HepG2 (cell line): ENCODE data around the gene PLD2. TPM values are rescaled to one million over a fixed set of nuclear protein-coding genes. Genes with fewer than 3 reads are reported as not detected.

Experiments
- BORCS8-MEF2B ChIP-seq: sonication (generic); formaldehyde crosslinking; IDR thresholded peaks from 2 replicates; pipeline ENCODE4 v1.8.0; 2022; ENCODE audit warnings: mild to moderate bottlenecking, missing genetic modification reagents
- CREM ChIP-seq, 2 experiments: sonication (generic) in 1 of 2; formaldehyde crosslinking in 1 of 2; IDR thresholded peaks; 2 replicates each; pipeline versions ENCODE4 v1.4.0 to v1.6.1; 2016 to 2020; ENCODE audit warnings: antibody characterized with exemption in 1 of 2, mild to moderate bottlenecking in 1 of 2, missing genetic modification reagents in 1 of 2
- GABPB1 ChIP-seq: IDR thresholded peaks from 2 replicates; pipeline ENCODE4 v1.6.1; 2016; ENCODE audit warnings: mild to moderate bottlenecking, missing genetic modification reagents, moderate library complexity, missing compliant biosample characterization
- GFI1 ChIP-seq: sonication (generic); formaldehyde crosslinking; IDR thresholded peaks from 2 replicates; pipeline ENCODE4 v1.5.0; 2020; ENCODE audit warnings: missing genetic modification reagents, mild to moderate bottlenecking, borderline replicate concordance
- KDM1A ChIP-seq: IDR thresholded peaks from 2 replicates; pipeline ENCODE4 v1.6.1; 2016; ENCODE audit warnings: missing compliant biosample characterization
- RARA ChIP-seq: IDR thresholded peaks from 2 replicates; pipeline ENCODE4 v1.6.1; 2016; ENCODE audit warnings: missing genetic modification reagents, missing compliant biosample characterization
- RNF2 ChIP-seq: fragments of 450-650 bp; conservative IDR thresholded peaks from 2 replicates; pipeline ENCODE4 v1.6.1; 2016; ENCODE audit warnings: low read depth
- SALL1 ChIP-seq: sonication (generic); formaldehyde crosslinking; IDR thresholded peaks from 2 replicates; pipeline ENCODE4 v1.8.0; 2022; ENCODE audit warnings: mild to moderate bottlenecking, missing genetic modification reagents
- SP1 ChIP-seq, 2 experiments: fragments of 450-650 bp in 1 of 2; sonication (generic) in 1 of 2; formaldehyde crosslinking in 1 of 2; IDR thresholded peaks; 2 replicates each; pipeline versions ENCODE4 v1.4.0 to v1.6.1; 2016 to 2020; ENCODE audit warnings: missing genetic modification reagents in 1 of 2
- ZBTB10 ChIP-seq: sonication (generic); formaldehyde crosslinking; IDR thresholded peaks from 2 replicates; pipeline ENCODE4 v1.4.0; 2020; ENCODE audit warnings: missing genetic modification reagents, borderline replicate concordance
- ZNF326 ChIP-seq: sonication (generic); formaldehyde crosslinking; IDR thresholded peaks from 2 replicates; pipeline ENCODE4 v1.4.0; 2020; ENCODE audit warnings: missing genetic modification reagents, borderline replicate concordance
- ZNF354B ChIP-seq: sonication (generic); formaldehyde crosslinking; IDR thresholded peaks from 2 replicates; pipeline ENCODE4 v1.8.0; 2022; ENCODE audit warnings: mild to moderate bottlenecking, missing genetic modification reagents
- ZNF710 ChIP-seq: sonication (generic); formaldehyde crosslinking; IDR thresholded peaks from 2 replicates; pipeline ENCODE4 v1.5.0; 2020; ENCODE audit warnings: mild to moderate bottlenecking, missing genetic modification reagents, borderline replicate concordance
- ZNF790 ChIP-seq: sonication (generic); formaldehyde crosslinking; IDR thresholded peaks from 2 replicates; pipeline ENCODE4 v1.8.0; 2022; ENCODE audit warnings: missing genetic modification reagents, mild to moderate bottlenecking, borderline replicate concordance
- ZNF841 ChIP-seq: sonication (generic); formaldehyde crosslinking; IDR thresholded peaks from 2 replicates; pipeline ENCODE4 v1.8.1; 2023; ENCODE audit warnings: missing genetic modification reagents, borderline replicate concordance
- polyA plus RNA-seq, 8 experiments: library from polyadenylated mRNA; depleted of rRNA in 3 of 8; stranded (reverse) in 7 of 8; unstranded in 1 of 8; fragments of >200 nt; fragmentation: Illumina TruSeq in 4 of 8; extraction: Trizol in 4 of 8; gene quantifications; 2 replicates each; pipeline versions ENCODE4 v1.2.1 to v1.2.3, GENCODE V29; 2011 to 2016; ENCODE audit warnings: low read depth in 4 of 8, missing spikeins in 1 of 8, mixed read lengths in 1 of 8; ENCODE audit not compliant: insufficient read depth in 1 of 8
- total RNA-seq, 5 experiments: library from RNA; depleted of rRNA; stranded (reverse); fragments of >200 nt; fragmentation: Illumina TruSeq; extraction: Trizol; gene quantifications; 2 replicates each; pipeline ENCODE4 v1.2.3, GENCODE V29; 2016; ENCODE audit warnings: low read depth in 1 of 5
- TF ChIP-seq, protein P1 (sequence below): sonication (generic); formaldehyde crosslinking; IDR thresholded peaks from 2 replicates; pipeline ENCODE4 v1.4.0; 2020; ENCODE audit warnings: missing genetic modification reagents
- TF ChIP-seq, protein P2 (sequence below): IDR thresholded peaks from 2 replicates; pipeline ENCODE4 v1.4.0; 2020; ENCODE audit warnings: mild to moderate bottlenecking, missing genetic modification reagents

Gene PLD2
- total and polyA plus RNA-seq, 2 of the 13 experiments (the other 11 are each of a cell fraction or from before 2014, with no cell fraction given) = 13.4 to 29.7 TPM

DNA sequence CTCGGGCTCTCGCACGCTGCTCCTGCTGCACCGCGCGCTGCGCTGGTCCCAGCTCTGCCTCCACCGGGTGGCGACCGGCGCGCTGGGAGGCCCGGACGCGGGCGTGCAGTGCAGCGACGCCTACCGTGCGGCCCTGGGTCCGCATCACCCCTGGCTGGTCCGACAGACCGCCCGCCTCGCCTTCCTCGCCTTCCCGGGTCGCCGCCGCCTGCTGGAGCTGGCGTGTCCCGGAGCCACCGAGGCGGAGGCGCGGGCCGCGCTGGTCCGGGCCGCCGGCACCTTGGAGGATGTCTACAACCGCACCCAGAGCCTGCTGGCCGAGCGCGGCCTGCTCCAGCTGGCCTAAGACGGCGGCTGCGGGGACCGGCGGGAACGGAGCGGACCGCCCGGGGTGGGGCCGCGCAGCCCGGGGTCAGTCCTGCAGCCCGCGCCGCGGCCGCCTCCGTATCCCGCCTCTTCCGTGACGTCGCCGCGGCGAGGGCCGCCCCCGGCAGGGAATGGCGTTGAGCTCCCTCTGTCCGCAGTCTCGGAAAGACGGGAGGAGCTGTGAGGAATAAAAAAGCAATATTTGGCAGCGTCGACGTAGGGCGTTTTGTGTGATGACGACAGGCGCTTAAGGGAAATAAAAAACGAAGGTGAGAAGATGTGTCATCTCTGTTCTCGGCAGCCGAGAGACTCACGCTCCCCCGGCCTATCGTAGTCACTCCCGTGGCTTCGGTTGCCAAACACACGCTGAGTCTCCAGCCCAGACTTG lies 16.8 kb upstream of the PLD2 start (continued):
- TF ChIP-seq, protein P1, sequence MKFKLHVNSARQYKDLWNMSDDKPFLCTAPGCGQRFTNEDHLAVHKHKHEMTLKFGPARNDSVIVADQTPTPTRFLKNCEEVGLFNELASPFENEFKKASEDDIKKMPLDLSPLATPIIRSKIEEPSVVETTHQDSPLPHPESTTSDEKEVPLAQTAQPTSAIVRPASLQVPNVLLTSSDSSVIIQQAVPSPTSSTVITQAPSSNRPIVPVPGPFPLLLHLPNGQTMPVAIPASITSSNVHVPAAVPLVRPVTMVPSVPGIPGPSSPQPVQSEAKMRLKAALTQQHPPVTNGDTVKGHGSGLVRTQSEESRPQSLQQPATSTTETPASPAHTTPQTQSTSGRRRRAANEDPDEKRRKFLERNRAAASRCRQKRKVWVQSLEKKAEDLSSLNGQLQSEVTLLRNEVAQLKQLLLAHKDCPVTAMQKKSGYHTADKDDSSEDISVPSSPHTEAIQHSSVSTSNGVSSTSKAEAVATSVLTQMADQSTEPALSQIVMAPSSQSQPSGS = 0 out of 2 replicates have a peak, but pooled peaks have one; percentile 43
- TF ChIP-seq ZNF710 (no peak), ZNF326 (CRISPR knock-in tag) (no peak), RARA (peak; percentile 24; the same call in 1 of the 2 replicates), BORCS8-MEF2B (peak; percentile 28), RNF2 (peak; percentile 65; the same call in 1 of the 2 replicates), KDM1A (CRISPR knock-in tag) (peak; percentile 40; the same call in 1 of the 2 replicates), GABPB1 (CRISPR knock-in tag) (peak; percentile 88), ZNF790 (CRISPR knock-in tag) (0 out of 2 replicates have a peak, but pooled peaks have one; percentile 15), ZNF354B (CRISPR knock-in tag) (peak; percentile 45; the same call in 1 of the 2 replicates), CREM (IDR thresholded peaks at IDR 0.05) (no peak), CREM (CRISPR knock-in tag; IDR thresholded peaks at IDR 0.05) (no peak), ZBTB10 (CRISPR knock-in tag) (peak; percentile 76), GFI1 (CRISPR knock-in tag) (peak; percentile 22; the same call in 1 of the 2 replicates), ZNF841 (CRISPR knock-in tag) (peak; percentile 87; the same call in 1 of the 2 replicates), SP1 (IDR thresholded peaks at IDR 0.05) (no peak), SP1 (CRISPR knock-in tag; IDR thresholded peaks at IDR 0.05) (0 out of 2 replicates have a peak, but pooled peaks have one; percentile 40), SALL1 (peak; percentile 72; the same call in 1 of the 2 replicates)
- TF ChIP-seq, protein P2, sequence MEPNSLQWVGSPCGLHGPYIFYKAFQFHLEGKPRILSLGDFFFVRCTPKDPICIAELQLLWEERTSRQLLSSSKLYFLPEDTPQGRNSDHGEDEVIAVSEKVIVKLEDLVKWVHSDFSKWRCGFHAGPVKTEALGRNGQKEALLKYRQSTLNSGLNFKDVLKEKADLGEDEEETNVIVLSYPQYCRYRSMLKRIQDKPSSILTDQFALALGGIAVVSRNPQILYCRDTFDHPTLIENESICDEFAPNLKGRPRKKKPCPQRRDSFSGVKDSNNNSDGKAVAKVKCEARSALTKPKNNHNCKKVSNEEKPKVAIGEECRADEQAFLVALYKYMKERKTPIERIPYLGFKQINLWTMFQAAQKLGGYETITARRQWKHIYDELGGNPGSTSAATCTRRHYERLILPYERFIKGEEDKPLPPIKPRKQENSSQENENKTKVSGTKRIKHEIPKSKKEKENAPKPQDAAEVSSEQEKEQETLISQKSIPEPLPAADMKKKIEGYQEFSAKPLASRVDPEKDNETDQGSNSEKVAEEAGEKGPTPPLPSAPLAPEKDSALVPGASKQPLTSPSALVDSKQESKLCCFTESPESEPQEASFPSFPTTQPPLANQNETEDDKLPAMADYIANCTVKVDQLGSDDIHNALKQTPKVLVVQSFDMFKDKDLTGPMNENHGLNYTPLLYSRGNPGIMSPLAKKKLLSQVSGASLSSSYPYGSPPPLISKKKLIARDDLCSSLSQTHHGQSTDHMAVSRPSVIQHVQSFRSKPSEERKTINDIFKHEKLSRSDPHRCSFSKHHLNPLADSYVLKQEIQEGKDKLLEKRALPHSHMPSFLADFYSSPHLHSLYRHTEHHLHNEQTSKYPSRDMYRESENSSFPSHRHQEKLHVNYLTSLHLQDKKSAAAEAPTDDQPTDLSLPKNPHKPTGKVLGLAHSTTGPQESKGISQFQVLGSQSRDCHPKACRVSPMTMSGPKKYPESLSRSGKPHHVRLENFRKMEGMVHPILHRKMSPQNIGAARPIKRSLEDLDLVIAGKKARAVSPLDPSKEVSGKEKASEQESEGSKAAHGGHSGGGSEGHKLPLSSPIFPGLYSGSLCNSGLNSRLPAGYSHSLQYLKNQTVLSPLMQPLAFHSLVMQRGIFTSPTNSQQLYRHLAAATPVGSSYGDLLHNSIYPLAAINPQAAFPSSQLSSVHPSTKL (CRISPR knock-in tag) = peak; percentile 17; the same call in 1 of the 2 replicates
